DMS153 (cell line): ENCODE measurements around the gene CDADC1.
A peak's percentile ranks its signal among the peaks of the same experiment; 100 is the strongest.
"Not testable (repeated sequence)": the region's sequence is repeated elsewhere in the genome, so short reads cannot be mapped to it uniquely, and the experiment has no call there.

ENCODE experiments used
- DNase-seq: peaks from one replicate; lab custom pipeline; 2025; lab: John Stamatoyannopoulos, UW

CDADC1 gene

DNA sequence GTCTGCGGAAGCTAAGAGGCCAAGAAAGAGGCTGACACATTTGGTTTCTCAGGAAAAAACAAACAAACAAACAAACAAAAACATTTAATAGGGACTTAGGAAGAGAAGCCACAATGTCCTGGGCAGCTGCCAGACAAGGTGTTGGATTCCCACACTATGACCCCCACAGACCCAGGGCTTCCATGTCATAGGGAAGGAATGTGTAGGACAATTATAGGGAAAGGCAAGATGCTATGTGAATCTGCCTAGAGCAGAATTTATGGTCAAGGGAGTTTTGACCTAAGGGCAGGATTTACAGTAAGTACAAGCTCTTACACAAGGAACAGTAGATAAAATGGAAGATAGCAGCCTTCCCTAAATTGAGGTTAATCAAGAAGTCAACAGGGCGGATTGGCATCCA is 9.1 kb upstream of the CDADC1 start:
- no peak for DNase-seq

DNA sequence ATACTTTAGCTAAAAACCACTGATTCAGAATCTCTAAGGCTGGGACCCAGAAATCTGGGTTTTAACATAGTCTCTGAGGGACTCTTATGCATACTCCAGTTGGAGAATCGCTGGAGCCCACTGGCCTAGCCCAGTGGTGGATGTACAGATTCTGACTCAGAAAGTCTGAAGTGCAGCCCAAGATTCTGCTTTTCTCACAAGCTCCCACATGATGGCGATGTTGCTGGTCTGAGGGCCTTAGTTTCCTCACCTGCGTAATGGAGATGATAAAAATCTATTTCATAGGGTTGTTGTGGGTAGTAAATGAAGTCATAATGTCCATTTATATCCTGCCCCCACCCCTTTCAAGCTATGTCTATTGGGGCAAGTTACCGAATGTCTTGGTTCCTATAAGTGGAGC is 7.7 kb upstream of the CDADC1 start:
- DNase-seq: no peak

DNA sequence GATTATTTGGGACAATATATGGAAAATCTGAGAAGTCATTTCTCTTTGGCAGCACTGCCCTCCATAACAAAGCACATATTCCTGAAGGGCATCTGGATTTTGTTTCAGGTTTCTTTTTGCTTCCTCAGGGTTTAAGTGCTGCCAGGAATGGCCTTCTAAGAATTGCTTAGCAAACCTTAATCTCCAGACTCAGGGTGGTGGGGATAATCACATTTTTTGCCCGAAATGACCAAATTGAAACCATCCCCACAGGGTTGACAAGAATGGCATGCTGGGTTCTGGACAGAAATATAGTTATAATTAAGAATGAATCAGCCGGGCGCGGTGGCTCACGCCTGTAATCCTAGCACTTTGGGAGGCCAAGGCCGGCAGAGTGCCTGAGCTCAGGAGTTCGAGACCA is 6.4 kb upstream of the CDADC1 start:
- DNase-seq: no peak

DNA sequence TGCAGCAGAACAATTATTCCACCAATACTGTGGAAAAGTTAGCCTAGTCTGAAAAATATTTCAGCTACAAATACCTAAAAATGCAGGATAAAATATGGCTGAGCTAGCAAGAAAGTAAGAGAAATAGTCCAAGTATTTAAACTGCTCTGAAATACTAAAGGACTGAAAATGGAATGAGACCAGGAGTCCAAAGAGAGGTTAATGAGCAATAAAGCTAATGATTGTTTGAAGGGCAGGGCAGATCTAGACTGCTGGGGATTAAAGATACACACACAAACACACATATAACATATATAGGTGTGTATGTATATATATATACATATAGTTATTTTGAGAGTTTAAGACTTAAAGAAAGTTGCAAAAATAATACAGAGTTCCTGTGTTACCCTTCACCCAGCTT is 2.6 kb upstream of the CDADC1 start:
- no peak for DNase-seq

DNA sequence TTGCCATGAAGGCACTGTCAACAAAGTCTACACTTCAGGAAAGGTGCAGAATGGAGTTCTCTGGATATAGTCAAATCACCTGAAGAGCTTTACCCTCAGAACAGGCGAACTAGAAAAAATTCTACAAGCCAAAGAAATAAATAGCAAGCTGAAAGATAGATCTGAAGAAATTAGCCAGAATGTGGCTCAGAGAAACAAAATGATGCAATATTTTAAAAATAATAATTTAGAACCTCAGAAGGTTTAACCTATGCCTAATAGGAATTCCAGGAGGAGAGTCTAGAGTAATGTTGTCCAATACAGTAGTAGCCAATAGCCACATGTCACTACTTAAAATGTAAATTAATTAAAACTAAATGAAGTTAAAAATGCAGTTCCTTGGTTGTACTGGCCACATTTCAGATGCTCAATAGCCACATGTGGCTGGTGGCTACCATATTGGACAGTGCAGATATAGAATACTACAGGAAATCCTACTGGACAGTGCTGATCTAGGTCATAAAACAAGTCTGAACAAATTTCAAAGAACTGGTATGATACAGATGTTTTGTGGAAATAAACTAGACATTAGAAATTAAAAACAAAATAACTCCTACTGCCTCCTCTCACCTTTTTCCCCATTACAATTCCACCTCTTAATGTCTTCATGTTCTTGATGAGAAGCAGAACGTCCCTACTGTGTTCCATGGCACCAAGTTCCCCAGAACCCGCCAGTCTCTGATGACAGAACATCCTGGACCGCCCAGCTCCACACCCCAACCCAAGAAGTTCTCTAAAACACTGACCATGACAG is 679 bp upstream of the CDADC1 start:
- no peak for DNase-seq

DNA sequence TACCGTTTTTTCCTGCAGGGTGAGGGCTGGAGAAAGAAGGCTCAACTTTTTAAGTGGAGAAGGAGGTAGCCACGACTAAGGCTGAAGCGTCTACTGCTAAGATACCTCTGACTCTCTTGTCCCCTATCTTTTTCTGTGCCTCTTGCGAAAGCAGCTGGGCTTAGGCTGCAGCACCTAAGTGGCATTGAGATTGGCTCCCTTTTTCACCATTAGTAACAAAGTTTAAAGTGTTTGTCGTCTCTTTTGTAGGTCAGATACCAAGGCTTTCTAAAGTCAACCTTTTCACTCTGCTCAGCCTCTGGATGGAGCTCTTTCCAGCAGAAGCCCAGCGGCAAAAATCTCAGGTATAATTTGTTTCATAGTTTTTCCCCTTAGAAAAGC is 887 bp downstream of the CDADC1 start:
- no peak for DNase-seq

DNA sequence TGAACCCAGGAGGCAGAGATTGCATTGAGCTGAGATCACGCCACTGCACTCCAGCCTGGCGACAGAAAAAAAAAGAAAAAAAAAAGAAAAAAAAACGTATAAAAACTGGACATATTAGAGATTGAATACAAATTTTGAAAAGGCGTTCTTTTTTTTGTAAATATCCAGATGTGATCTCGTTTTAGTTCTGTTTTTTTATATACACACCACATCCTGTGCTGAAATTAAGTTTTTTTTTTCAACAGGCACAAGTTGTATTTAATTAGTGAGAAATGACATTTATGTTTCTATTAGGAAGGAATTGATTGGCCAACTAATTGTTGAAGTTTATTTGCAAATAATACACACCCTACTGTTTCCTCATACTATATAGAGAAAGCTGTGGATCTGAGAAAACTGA is 3.6 kb downstream of the CDADC1 start:
- no peak for DNase-seq

DNA sequence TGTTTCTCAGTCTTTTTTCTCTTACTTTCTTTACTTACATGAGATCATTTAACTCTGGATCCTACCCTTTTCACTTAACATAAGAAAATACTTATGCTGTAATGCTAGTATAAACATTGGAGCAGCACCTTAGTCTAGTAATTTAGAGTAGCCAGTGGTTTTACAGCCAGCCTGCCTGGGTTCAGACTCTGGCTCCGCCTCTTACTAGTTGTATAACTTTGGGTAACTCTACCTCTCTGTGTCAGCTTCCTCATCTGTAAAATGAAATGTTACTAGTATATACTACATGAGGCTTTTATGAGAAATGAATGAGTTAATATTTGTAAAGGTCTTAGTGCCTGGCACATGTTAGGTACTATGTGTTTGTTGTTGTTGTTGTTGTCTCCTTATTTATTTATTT is 5.6 kb downstream of the CDADC1 start:
- no peak for DNase-seq

DNA sequence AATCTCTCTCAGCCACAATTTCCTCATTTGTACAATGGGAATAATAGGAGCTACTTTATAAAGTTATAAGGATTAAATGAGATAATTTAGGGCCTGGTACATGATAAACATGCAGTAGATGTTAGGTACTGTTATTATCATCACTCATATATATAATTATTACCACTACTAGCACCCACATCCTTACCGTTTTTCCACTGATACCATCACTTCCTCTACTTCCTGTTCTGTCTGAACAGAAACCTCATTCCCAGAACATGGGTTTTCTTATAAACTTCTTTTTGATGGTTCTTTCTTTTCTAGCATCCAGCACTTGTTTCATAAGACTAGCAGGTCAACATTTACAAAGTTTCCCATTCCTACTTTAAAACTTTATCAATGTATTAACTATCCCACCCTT is 6.3 kb downstream of the CDADC1 start:
- no peak for DNase-seq

DNA sequence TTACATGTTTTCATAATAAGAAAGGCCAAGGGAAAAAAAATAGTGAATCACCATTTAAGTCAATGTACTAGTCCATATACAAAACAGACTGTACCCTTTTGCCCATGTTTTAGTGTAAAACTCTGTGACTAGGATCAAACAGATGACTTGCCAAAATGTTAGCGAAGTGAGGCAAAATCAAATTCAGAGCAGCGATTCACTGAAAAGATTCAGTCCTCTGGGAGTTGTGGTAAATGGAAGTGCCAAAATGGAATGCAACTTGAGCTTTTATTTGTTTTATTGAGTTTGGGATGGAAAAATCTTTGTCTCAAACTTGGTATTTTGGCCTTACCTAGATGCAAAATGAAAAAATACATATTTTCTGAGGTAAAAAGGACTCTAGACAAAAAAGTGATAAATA is 9.1 kb downstream of the CDADC1 start:
- DNase-seq: no peak

DNA sequence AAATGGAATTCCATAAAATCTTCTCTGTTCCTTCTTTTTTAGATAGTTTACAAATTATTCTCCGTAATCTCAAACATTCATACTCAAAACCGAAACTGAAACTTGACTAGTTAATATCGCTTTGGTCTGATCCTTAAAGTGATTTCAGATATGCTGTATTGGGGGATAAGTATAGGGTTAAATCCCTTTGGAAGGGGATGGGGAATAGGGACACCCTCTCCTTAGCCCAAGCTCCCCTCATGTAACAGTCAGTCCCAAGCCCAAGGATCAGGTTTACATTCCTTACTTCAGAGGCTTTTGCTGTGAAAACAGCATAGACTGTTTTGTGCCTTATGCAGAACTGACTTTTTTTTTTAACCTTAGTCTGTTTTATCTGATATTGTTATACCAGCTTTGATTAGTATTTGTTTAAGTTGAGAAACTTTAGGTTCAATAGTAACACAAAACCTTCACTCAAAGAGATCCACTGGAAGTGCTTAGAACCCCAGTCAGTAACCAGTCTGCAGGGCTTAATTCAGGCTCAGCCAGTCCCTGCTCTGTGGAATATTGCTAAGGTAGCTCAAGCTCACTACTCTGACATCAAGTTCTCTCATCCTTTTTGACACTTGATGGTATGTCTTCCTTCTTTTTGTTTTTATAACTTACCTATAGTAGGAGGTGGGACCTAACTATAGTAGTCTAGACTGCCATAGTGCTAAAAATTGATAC is 10.5 kb downstream of the CDADC1 start:
- no peak for DNase-seq

DNA sequence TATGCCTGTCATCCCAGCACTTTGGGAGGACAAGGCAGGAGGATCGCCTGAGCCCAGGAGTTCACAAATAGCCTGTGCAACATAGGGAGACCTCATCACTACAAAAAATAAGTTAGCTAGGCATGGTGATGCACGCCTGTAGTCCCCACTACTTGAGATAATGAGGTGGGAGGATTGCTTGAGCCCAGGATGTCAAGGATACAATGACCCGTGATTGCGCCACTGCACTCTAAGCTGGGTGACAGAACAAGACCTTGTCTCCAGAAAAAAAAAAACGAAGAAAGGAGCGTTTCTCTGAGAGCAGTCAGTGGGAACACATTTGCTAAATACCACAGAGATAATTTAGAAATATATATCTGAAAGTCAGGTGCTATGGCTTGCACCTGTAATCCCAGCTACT is 11.9 kb downstream of the CDADC1 start:
- no peak for DNase-seq

DNA sequence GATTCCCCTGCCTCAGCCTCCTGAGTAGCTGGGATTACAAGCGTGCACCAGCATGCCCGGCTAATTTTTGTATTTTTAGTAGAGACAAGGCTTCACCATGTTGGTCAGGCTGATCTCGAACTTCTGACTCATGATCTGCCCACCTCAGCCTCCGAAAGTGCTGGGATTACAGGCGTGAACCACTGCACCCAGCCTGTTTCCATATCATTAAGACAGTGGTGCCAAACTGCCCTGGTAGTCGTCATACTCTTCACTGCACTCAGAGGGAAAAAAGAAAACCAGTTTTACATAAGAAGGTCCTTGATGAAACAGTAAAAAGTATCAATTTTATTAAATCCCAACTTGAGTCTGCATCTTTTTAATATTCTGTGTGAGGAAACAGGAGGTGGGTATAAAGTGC is 14.9 kb downstream of the CDADC1 start:
- no peak for DNase-seq

DNA sequence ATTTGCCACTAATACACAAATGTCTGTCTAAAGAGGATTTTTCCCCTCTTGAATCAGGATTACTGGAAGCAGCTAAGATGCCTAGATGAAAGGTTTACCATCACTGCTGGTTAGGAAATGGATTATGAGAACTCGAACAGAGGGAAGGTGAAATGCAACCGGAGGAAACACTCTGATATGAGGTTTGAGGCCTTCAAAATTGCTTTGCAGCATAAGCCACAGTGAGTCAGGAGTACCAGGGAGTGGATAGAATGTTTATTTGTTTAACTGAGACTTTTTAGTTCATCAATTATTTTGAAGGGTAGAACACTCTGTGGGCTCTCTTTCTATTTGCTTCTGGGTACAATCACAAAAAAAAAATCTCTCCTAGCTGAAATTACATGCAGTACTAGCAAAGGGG is 18.1 kb downstream of the CDADC1 start:
- no peak for DNase-seq

DNA sequence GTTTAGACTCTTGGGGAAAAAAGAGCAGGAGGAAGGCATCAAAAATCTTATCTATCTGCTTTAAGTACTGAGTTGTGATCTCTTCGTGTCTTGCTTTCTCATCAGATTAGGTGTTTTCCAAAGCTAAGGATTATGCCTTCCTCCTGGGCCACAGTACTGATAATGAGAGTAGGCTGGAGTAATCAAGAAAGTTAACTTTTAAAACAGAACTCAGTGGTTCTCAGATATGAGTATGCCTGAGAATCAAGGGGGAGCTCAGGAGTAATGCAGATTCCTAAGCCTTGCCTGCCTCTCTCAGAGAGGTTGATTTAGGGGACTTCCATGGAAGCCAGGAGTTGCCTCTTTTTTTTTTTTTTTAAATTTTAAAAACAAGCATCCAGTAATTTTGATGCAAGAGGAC is 23.5 kb downstream of the CDADC1 start:
- no peak for DNase-seq

DNA sequence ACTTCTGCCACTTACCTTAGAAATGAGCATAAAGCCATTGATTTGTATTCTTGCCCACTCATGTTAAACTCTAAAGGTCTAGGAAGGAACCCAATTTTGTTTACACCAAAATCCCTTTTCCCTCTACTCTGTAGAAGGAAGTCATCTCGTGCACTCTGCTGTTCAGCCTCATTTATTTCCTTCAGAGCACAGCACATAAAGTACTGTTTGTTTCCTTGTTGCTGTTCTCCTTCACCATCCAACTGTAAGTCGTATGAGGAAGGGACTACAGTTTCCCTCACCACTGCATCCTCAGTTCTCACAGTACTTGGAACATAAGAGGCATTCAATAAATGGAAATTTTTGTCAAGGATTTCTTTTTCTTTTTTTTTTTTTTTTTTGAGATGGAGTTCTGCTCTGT is 24.6 kb downstream of the CDADC1 start:
- peak; percentile 0 for DNase-seq

DNA sequence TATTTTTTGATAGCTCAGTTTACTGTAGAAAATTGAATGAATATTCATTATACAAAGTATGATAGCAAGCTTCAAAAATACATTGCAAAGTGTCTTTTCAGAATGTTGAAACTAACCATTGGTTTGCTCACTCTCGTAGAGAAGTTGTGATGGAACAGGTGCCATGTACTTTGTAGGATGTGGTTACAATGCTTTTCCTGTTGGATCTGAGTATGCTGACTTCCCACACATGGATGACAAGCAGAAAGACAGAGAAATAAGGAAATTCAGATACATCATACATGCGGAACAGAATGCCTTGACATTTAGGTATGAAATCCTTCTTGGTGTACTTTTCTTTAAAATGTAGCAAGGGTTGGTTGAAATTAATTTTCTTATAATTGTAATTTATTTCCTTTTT is 30.5 kb downstream of the CDADC1 start:
- DNase-seq: no peak

DNA sequence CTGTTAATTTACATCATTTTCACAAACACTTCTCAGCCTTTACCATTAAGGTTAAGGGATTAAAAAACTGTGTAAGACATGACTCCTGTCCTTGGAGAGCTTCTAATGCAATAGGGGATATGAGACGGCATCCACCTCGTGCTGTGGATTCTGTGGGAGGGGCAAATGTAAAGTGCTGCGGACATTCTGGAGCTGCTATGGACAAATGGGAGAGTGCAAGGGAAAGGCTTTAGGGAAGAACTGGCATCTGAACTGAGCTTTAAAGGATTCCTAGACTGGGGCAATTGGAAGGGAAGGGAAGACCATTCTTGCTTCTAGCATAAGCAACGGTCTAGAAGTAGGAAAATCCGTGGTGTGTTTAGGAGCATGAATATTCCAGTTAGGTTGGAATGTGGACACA is 31.4 kb downstream of the CDADC1 start:
- no peak for DNase-seq

DNA sequence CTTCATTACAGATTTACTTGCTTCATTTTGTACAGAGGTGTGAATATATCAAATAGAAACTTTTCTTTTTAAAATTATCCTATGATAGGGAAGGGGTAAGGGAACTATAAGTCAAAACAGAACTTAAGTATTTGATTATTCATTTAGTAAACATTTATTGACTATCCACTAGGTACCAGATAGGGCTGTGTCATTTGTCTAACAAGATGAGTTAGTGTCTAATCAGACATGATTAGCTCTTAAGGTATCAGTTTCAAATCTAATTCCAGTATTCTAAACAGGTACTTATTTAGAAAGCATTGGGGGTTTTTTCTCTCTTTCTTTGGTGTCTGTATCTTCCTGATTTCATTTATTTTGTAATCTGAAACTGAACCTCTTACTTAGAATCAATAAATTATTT is 32.2 kb downstream of the CDADC1 start:
- no peak for DNase-seq

DNA sequence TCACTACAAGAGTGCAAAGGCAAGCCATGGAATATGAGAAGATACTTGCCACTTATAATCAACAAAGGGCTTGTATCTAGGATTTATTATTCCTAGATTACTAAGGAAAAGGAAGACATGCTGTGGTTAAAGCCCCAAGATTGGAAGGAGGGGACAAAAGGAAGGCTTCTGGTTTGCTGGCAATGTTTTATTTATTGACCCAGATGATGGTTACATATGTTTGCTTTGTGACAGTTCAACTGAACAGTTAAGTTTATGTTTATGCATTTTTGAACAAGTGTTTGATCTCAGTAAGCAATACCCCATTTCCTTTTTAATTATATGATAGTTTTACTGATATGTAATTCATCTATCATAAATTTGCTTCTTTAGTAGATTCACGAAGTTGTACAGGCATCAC is 40.3 kb downstream of the CDADC1 start:
- no peak for DNase-seq

DNA sequence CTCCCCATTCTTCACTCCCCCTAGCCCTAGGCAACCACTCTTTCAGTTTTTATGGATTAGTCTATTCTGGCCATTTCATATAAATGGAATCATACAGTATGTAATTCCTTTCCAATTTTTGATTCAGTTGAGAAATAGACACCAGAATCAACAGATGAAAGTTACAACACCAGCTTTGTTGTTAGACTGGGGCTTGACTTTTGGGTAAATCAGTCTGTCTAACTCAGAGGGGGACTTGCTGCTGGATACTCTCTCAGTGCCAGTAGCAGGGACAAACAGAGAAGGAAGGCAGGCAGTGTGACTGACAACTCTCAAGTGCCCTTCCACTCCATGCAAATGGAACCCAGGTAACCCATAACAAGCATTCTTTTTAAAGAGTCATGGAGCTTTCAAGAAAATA is 40.7 kb downstream of the CDADC1 start:
- DNase-seq: no peak

DNA sequence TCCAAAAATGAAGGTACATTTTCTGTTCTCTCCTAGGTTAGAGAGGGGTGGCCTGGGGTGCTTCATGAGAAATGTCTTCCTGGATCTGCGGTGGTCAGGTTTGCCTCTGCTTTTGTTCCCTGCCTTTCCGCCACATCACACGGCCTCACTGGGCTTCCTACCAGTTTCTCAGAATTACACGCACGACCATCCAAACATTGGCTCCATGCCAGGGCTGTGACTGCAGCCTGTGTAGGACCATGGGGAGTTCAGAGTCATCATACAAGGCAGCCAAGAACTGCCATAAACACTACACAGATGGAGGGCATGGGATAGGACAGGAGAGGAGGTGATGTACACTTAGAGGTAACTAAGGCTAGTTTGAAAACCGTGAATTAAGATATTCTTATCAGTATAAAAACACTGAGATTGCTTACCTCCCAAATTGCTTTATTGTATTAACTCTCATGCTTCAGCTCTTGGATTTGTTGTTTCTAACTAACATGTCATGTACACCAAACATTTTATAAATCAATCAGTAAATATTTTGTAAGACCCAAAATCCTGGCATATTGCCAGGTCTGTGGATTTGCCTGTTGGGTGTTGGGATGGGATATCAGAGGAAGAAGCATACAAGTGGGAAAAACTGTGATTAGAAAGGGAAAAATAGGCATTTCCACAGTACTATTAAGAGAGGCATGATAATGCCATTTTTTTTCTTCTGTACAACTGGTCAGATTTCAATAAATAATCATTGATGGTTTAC is 45.2 kb downstream of the CDADC1 start:
- peak; percentile 52 for DNase-seq

DNA sequence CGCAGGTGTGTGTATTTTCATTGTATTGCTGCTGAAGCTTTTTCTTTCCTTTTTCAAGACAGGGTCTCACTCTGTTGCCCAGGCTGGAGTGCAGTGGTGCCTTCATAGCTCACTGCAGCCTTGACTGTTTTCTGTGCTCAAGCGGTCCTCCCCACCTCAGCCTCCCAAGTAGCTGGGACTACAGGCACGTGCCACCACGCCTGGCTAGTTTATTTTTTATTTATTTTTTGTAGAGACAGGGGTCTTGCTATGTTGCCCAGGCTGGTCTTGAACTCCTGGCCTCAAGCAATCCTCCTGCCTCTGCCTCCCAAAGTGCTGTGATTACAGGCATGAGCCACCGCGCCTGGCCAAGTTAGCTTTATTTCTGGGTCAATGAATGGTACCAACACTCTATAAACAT is 47.0 kb downstream of the CDADC1 start:
- DNase-seq: not testable (repeated sequence)
